NCI-H1092 treated with DMSO at 0.1 percent for 48 hours (cell line): Measurements from ENCODE around the gene RAB20.
A peak's percentile ranks its signal among the peaks of the same experiment; 100 is the strongest.
"Not testable (repeated sequence)": the region's sequence is repeated elsewhere in the genome, so short reads cannot be mapped to it uniquely, and the experiment has no call there.

Source experiments
- DNase-seq: peaks from one replicate; lab custom pipeline; 2025; lab: John Stamatoyannopoulos, UW

Gene RAB20

GRCh38 chr13:110509971-110510786 lies 51.3 kb downstream of the RAB20 start:
- peak; percentile 31 for DNase-seq

GRCh38 chr13:110509478-110509926 lies 52.0 kb downstream of the RAB20 start:
- DNase-seq, result peak; percentile 55

GRCh38 chr13:110507678-110508381 lies 53.7 kb downstream of the RAB20 start:
- no peak for DNase-seq

GRCh38 chr13:110506859-110507566 lies 54.5 kb downstream of the RAB20 start:
- DNase-seq, result peak; percentile 57

GRCh38 chr13:110506396-110506795 lies 55.1 kb downstream of the RAB20 start:
- DNase-seq, result no peak

- no peak for DNase-seq
Observed at GRCh38 chr13:110505594-110505993, 55.9 kb downstream of the RAB20 start.

- DNase-seq, result no peak
Observed at GRCh38 chr13:110503979-110504499, 57.5 kb downstream of the RAB20 start.

DNA sequence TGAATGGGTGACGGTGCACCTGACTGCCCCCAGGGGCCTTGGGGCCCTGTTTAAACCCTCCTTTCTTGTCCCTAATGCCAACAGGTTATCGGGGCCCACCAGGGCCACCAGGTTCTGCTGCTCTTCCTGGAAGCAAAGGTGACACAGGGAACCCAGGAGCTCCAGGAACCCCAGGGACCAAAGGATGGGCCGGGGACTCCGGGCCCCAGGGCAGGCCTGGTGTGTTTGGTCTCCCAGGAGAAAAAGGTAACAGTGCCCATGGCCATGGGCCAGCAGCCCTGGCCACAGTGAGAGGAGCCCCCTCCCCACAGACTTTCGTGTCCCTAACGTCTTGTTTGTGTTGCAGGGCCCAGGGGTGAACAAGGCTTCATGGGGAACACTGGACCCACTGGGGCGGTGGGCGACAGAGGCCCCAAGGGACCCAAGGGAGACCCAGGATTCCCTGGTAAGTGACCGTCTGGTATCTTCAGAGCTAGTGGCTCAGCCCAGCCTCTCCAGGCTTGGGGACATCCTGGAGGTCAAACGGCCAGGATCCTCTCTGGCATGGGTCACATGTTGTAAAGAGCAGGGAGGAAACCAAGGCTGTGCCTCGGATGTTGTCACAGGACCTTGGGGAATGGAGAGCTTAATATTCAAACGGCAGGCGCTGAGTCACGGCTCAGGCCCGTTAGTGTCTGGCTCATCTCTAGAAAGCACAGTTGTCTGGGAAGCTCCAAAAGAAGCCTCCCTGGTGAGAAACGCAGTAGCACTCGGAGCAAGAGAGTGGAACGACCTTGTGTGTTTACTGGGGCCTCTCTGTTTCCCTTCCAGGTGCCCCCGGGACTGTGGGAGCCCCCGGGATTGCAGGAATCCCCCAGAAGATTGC lies 58.3 kb downstream of the RAB20 start:
- DNase-seq, result no peak

DNA sequence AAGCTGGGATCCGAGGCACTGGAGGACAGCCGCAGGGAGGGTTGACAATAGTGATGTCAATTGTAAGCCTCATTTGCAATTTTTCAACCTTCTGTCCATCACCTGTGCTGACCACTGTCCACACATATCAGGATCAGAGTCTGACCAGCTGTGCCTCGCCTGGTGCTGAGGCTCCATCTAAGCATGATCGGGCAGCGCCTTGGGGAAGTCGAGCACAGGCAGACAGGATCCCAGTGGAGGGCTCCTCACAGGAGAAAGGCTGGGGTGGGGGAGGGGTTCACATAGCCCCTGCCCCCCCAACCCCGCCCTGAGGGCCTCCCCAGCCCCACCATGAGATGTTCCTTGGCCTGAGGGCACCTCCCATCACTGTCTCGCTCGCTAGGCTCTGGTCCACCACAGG lies 60.3 kb downstream of the RAB20 start:
- DNase-seq, result no peak

DNA sequence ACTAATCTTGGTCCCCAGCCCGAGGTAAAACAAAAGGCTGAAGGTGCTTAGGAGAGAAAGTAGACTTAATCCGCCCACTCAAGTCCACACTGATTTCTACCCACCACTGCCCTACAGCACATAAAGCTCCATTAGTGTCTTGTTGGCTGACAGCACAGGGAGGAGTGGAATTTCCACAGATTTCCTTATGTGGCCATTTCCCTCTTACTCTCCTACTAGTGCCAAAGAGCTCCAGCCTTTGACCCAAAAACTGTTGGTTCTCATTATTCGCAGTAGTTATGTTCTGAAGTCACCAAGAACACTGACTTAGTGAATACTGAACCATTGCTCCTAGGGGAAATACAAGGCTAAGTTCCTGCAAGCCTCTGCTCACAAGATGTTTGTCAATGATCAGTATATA lies 61.2 kb downstream of the RAB20 start:
- DNase-seq, result no peak

GRCh38 chr13:110499621-110500281 lies 61.8 kb downstream of the RAB20 start:
- peak; percentile 92 for DNase-seq

DNA sequence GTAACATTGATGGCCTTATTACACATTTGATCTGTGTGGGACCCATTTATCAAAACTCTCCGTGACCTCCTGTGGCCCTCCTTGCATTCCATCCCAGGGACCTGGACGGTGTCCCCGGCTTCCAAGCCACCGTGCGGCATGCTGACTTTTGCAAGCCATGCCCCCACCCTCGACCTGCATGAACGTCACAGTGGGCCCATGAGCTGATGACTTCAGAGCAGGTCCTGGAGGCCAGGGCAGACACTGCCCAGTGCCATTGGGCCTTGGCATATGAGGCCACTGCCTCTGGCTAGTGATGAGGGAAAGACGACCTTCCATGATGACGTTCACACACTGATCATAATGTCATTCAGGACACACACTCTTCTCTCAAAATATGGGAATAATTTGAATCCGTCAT lies 62.8 kb downstream of the RAB20 start:
- DNase-seq, result no peak

GRCh38 chr13:110498327-110498726 lies 63.2 kb downstream of the RAB20 start:
- no peak for DNase-seq

DNA sequence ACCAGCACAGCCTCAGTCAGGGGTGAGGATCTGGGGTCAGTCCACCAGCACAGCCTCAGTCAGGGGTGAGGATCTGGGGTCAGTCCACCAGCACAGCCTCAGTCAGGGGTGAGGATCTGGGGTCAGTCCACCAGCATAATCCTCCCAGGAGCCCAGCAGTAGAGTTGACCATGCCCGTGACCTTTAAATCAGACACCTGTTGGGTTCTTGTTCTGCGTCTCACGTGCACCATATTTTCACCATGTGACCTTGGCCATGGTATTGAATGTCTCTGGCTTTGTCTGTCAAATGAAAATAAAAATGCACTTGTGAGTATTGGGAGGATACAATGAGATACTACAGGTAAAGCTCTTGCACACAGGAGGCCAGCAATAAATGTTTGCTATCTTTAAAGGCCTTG lies 63.6 kb downstream of the RAB20 start:
- not testable (repeated sequence) for DNase-seq

DNA sequence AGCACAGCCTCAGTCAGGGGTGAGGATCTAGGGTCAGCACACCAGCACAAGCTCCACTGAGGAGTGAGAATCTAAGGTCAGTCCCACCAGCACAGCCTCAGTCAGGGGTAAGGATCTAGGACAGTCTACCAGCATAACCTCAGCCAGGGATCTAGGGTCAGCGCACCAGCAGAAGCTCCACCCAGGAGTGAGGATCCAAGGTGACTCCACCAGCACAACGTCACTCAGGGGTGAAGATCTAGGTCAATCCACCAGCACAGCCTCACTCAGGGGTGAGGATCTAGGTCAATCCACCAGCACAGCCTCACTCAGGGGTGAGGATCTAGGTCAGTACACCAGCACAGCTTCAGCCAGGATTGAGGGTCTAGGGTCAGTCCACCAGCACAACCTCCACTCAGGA lies 64.5 kb downstream of the RAB20 start:
- no peak for DNase-seq

DNA sequence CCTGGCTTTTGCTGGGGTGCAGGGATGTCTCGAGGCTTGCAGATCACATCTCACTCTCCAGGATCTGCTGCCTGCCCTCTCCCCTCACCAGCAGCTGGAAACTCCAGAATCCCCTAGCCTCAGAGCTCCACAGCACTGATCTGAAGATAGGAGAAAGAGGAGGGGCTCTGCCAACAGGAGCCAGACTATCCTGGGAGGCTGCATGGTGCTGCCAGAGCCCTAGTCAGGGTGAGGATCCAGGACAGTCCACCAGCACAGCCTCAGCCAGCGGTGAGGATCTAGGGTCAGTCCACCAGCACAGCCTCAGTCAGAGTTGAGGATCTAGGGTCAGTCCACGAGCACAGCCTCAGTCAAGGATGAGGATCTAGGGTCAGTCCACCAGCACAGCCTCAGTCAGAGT lies 65.2 kb downstream of the RAB20 start:
- DNase-seq, result no peak

GRCh38 chr13:110495881-110496280 lies 65.6 kb downstream of the RAB20 start:
- DNase-seq, result no peak

DNA sequence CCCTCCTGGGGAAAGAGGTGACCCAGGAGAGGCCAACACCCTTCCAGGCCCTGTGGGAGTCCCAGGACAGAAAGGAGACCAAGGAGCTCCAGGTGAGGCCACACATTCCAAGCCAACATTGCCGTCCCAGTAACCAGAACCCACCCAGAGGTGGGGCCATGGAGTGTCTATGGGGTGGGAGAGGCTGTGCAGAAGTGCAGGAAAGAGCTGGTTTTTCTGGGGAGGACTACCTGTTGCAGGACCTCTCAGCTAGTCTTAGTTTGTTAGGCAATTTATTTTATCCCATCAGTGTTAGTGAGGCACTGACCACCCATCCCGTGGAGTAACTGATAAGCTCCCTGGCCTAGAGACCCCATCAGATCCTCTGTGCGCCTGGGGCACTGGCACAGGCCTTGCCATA lies 66.1 kb downstream of the RAB20 start:
- DNase-seq, result no peak

DNA sequence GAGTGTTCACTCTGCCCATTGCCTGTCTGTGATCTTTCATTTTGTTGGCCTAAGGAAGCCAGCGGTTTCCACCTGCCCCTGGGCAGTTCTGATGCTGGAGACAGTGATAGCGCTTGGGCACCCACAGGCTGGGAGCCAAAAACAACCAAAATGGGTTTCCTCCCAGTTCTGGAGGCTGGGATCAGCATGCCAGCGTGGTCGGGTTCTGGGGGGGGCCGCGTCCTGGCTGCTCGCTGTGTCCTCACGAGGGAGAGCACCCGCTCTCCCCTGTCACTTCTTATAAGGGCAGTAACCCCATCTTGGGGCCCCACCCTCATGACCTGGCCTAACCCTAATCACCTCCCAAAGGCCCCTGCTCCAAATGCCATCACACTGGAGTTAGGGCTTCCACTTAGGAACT lies 67.9 kb downstream of the RAB20 start:
- DNase-seq, result no peak

GRCh38 chr13:110492679-110493593 lies 68.6 kb downstream of the RAB20 start:
- no peak for DNase-seq
